Activated CD8-positive, alpha-beta memory T cell treated with anti-CD3 and anti-CD28 coated beads, Interleukin-2, amount 50 U/mL, for 24 hours (primary cell): ENCODE data around the gene RBP2.

Experiments
- DNase-seq: peaks from one replicate; pipeline ENCODE4 v3.0.0-alpha.2; 2020; ENCODE audit errors: extremely low read depth

Gene RBP2

GRCh38 chr3:139476348-139476747, at the start of gene RBP2:
Gene RBP2, minus strand, starts transcription at chr3:139476516. Its CDS starts 57 bp downstream, at chr3:139476459.
- DNase-seq = no peak

- no peak for DNase-seq
These were observed 48.7 kb upstream of the RBP2 start for GRCh38 chr3:139524841-139525636.

DNA sequence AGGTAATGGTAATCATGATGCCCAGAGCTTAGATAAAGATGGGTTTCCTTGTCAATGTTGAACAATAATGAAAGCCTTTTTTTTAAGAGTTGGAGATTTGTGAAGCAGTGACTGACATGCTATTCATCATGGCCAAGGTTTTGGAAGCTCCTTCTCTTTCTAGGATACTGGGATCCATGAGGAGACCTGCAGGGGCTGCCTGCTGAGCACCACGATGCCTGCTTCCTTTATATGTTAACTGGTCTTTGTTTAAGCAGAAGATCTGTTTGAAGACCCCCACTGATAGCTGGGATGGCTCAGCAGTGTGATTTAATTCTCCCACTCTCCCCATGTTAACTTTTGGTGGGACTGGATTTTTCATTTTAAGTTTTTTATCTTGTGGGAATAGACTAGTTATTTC, 47.4 kb upstream of the RBP2 start:
- no peak for DNase-seq

- DNase-seq = no peak
These were observed 46.9 kb upstream of the RBP2 start for GRCh38 chr3:139523166-139523565.

DNA sequence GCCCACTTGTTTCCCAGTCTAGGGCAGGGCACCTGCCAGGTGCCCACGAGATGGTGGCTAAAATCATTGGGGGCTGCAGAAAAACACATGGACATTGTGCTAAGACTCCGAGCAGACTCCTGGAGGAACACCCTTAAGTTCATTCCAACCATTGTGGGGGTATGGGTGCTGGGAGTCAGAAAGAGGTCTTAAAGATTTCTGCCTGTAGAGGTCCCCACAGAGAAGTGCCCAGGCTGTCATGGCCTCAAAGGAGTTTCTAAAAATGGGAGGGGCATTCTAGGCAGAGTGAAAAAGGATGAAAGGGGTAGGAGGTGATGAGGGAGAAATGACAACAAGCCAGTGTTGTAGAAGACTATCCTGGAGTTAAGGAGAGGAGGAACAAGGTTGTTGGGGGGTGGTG, 46.1 kb upstream of the RBP2 start:
- no peak for DNase-seq

- DNase-seq = no peak
These were observed 45.5 kb upstream of the RBP2 start for GRCh38 chr3:139521816-139522215.

- no peak for DNase-seq
These were observed 44.8 kb upstream of the RBP2 start for GRCh38 chr3:139521144-139521543.

DNA sequence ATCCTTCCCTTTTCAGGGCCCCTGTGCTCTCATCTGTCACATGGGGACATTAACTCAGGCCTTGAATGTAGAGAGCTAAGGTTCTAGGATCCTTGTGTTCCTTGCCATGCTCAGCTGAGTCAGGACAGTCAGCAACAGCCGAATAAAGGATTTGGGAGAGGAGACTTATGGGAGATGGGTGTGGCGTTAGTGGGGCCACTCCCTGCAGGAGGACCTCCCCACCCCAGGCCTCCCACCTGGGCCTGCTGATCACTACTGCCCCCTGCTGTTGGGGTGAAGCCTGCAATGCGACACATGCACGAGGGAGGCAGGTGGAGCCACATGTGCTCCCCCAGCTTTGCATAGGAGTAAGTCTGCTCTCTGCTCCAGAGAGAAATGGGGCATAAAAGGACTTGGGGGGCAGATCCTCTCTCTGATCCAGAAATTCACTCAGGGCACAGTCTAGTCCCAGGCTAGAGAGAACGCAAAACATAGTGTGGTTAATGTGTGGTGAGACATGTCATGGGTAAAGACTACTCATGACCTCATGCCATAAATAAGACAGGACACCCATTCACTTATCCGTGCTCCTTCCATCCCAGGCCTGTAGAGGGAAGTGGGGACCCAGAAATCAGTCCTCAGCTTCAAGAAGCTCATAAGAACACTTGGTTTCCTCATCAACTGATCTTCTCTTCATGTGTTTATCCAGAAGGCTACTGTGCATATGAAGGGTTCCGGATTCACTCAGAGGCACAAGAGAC, 43.9 kb upstream of the RBP2 start:
- DNase-seq = no peak

DNA sequence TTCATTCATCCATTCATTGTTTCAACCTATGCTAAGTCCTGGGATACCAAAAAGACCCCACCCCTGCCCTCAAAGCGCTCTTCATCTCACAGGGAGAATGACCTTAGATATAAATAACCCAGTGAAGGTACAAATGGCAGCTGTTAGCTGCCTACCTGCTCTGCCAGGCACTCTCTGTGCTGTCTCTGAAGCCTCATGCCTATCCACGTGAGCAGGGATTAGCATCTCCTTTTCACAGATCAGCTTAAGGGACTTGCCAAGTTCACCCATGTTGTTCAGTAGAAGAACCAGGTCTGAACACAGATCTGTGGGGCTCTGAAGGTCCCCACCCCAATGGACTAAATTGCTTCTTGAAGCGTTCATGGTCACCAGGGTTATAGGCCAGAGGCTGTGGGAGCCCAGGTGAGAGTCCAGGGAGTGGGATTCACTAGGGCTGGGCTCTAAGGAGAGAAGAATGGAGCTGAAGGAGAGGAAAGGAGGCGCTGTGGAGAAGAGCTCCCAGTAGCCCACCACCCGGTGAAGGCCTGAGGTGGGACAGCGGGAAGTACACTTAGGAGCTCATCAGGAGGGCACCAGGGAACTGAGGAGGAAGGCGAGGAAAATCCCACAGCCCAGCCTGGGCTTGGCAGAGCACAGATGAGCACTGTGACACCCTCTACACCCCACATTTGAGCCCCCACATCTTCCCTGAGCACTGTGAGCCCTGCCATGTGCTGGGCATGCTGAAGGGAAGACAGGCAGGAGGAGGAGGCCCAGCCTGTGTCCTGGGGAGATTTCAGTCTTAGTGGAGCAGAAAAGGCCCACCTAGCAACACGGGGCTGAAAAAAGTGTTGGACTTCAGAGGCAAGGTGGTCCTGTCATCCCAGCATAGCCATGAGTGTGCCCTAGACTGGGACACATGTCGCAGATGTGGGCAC, 42.9 kb upstream of the RBP2 start:
- DNase-seq = no peak

- no peak for DNase-seq
These were observed 42.0 kb upstream of the RBP2 start for GRCh38 chr3:139518306-139518705.

GRCh38 chr3:139517321-139518065, 41.2 kb upstream of the RBP2 start:
- DNase-seq = no peak

GRCh38 chr3:139514741-139515140, 38.4 kb upstream of the RBP2 start:
- no peak for DNase-seq

DNA sequence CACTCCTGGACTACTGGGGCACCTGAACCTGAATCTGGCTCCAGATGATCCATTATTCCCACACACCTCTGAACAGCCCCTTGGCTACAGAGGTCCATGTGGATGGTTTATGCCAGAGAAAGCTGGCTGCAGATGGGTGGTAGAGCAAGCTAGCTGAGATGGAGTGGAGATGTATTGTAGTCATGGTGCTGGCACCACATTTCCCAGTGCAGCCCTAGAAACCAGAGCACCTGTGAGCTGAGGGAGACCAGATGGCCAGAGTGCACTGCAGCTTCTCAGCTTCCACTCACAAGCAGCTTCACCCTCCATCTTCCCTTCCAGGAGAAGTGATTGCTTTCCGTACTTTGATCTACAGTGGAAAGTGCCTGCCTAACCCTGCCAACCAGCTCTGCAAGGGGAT, 33.3 kb upstream of the RBP2 start:
- no peak for DNase-seq

DNA sequence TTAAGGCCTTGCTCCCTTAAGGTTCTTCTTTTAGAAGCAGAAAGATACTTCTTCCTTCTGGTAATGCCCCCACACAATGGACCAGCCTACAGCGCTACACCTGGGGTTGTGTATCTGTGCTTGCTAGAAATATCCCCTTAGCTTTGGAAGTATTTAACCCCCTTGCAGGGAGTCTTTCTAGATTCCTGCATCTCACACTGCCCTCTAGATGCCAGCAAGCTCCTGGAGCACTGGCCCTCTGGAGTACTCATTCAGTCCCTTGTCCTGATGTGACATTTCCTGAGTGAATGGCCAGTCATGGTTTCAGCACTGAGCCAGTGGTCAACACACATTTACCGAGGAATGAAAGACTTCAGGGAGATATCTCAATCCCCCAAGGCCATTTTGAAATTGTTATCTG, 30.4 kb upstream of the RBP2 start:
- no peak for DNase-seq

GRCh38 chr3:139505829-139506386, 29.6 kb upstream of the RBP2 start:
- DNase-seq = no peak

DNA sequence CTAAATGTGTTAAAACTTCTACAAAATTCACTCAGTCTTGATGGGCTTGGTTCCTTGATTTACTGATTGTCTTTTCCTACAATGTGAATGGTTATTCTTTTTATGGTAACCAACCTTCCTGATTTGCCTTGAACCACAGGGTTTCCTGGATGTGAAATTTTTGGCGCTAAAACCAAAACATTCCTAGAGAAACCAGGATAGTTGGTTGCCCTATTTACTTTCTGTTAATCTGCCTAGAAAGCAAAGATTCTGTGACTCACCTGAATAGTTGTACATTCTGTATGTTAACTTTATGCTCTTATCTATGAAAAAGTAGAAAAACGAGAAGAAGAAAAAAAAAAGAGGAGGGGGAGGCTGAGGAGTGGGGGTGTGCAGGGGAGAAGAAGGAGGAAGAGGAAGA, 23.2 kb upstream of the RBP2 start:
- no peak for DNase-seq

DNA sequence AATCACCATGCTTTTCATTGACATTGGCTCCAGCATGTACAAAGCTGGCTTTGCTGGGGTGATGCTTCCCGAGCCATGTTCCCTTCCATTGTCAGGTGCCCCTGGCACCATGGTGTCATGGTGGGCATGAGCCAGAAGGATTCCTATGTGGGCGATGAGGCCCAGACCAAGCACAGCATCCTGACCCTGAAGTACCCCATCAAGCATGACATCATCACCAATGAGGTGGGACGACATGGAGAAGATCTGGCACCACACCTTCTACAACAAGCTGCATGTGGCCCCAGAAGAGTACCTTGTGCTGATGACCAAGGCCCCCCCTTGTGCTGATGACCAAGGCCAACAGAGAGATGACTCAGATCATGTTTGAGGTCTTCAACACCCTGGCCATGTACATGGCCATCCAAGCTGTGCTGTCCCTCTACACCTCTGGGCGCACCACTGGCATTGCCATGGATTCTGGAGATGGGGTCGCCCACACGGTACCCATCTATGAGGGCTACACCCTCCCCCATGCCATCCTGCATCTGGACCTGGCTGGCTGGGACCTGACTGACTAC, 17.6 kb upstream of the RBP2 start:
- no peak for DNase-seq

DNA sequence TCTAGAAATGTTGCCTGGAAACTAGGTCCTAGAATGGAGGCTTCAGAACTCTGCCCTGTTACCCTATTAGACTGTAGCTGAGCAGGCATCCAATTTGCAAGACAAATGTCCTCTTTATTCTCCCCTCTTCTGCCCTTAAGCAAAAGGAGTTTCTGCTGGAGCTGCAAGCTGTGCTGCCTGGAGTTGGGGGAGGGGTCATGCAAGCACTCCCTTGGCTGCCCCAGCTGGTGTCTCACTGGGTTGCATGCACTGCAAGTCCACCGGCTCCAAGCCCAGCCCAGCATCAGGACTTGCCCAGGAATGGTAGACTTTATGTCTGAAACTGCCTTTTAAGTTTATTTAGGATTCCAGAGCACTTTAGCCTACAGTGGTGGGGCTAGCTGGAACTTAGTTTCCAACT, 15.7 kb upstream of the RBP2 start:
- DNase-seq = no peak

DNA sequence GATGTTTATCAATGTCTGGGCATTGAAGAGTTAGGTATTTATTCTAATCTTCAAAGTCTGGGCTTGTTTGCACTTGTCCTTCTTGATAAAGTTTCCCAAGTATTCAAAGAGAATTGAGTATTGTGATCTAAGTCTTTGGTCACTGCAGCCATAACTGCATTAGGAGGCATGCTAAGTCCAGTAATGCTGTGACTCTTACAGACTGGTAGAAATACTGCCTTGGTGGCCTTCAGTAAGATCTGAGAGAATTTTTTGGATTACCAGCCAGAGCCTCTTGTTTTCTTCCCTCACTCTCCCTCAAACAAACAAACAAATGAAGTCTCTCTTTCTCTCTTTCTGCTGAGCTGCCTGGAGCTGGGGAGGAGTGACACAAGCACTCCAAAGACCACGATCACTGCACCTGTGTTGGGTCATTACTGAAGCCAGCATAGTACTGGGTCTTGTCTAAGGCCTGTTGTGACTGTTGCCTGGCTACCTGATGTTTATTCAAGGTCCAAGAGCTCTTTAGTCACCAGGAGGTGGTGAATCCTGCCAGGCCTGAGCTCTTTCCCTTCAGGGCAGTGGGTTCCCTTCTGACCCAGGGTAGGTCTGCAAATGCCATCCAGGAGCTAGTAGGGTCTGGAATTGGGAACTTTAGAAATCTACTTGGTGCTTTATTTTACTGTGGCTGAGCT, 14.8 kb upstream of the RBP2 start:
- no peak for DNase-seq

- DNase-seq = no peak
These were observed 5.9 kb upstream of the RBP2 start for GRCh38 chr3:139482206-139482605.
